Measurements from ENCODE around the gene OPN4.

OPN4 gene

DNA sequence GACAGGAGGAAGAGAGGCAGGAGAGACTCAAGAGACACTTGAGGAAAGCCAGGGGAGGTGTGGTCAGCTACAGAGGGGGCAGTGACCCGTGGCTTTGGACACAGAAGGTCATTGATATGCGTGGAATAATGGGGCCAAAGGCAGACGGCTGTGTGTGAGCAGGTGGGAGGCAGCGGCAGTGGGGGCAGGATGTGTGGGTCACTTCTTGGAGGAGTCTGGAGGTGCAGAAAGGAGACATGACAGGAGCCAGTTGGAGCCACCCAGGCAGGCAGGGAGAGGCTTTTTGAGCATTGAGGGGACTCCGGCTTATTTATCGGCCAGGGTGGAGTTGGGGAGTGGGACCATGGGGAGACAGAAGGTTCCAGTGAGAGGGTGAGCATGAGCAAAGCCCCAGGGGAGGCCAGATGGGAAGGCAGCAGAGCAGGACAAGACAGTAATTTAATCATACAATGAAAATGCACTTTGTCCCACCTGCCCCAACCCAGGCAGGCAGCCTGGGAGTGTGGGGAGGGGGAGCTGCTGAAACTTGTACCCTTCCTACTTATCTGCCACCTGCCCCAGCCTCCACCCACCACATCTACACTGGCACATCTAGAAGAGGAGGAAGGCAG is 19.0 kb downstream of the OPN4 start:
- Histone ChIP-seq H3K9ac (ENCODE audit: low read depth, low read length) (no peak overlapping the region), H3K36me3 (ENCODE audit: insufficient read depth, low read length) (no peaks in the 10 kb centered on the region), H3K4me1 (ENCODE audit: insufficient read depth, low read length) (peaks cover 29% of the 10 kb centered on the region; the same call in 1 of the 2 replicates), H3K9me3 (ENCODE audit: control insufficient read depth, insufficient read depth, low read length) (no peaks in the 10 kb centered on the region)

GRCh38 chr10:86673827-86674581 is 19.7 kb downstream of the OPN4 start:
- Histone ChIP-seq H3K4me1 (ENCODE audit: insufficient read depth, low read length) (peaks cover 27% of the 10 kb centered on the region; the same call in 1 of the 2 replicates), H3K9me3 (ENCODE audit: control insufficient read depth, insufficient read depth, low read length) (no peaks in the 10 kb centered on the region), H3K9ac (ENCODE audit: low read depth, low read length) (no peak overlapping the region), H3K36me3 (ENCODE audit: insufficient read depth, low read length) (no peaks in the 10 kb centered on the region)

- H3K9ac ChIP-seq (ENCODE audit: low read depth, low read length): no peak overlapping the region
- H3K9me3 ChIP-seq (ENCODE audit: control insufficient read depth, insufficient read depth, low read length): no peaks in the 10 kb centered on the region
- no peaks in the 10 kb centered on the region for H3K36me3 ChIP-seq (ENCODE audit: insufficient read depth, low read length)
- peaks cover 25% of the 10 kb centered on the region; the same call in 1 of the 2 replicates for H3K4me1 ChIP-seq (ENCODE audit: insufficient read depth, low read length)
Observed at GRCh38 chr10:86674912-86675311, 20.6 kb downstream of the OPN4 start.

DNA sequence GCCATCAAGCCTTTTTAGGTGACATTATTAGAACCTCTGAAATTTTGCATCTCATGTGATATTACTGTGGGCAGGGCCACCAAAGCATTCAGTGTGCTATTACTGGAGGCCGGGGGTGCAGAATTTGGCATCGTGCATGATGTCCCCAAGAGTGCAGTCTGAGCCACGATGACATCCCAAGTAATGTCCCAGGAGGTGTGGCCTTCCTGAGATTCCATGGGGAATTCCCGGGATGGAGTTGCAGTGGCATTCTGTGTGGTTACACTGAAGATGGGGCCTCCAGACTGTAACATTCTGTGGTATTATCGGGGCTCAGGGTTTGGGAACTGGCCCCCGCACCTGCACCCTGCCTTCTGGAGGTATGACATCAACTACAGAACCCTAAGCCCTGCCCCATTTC is 23.0 kb downstream of the OPN4 start:
- H3K9ac ChIP-seq (ENCODE audit: low read depth, low read length): no peak overlapping the region
- peaks cover 11% of the 10 kb centered on the region; the same call in 1 of the 2 replicates for H3K4me1 ChIP-seq (ENCODE audit: insufficient read depth, low read length)
- H3K36me3 ChIP-seq (ENCODE audit: insufficient read depth, low read length): no peaks in the 10 kb centered on the region
- no peaks in the 10 kb centered on the region for H3K9me3 ChIP-seq (ENCODE audit: control insufficient read depth, insufficient read depth, low read length)

DNA sequence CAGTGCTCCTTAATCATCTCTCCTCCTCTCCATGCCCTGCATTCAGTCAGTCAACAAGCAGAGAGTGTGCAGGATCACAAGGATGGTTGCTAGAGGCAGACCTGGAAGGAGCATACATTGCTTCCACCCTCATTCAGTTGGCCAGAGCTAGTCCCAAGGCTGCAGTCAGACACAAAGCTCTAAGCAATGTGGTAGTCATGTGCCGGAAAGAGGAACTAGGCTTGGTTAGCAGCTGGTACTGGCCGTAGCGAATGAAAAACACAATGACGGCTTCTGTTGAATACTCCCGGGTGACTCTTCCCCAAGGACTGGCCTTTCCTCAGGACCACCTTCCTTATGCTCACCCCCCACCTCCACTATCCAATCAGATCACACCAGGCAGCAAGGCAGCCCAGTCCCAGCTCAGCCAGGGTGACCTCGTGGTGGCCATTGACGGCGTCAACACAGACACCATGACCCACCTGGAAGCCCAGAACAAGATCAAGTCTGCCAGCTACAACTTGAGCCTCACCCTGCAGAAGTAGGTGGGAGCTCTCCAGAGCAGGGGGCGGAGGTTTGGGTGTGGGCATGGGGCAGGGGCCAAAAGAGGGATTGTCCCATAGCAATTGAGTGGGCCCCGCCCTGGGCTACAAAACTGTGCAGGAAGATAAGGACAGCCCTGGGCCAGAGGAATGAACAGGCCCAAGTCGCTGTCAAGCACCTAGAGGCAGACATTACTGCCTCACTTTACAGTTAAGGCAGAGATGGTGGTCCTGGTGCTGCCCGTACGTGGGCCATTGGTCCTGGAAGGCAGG is 24.8 kb downstream of the OPN4 start:
- no peaks in the 10 kb centered on the region for H3K36me3 ChIP-seq (ENCODE audit: insufficient read depth, low read length)
- no peaks in the 10 kb centered on the region; the same call in 1 of the 2 replicates for H3K4me1 ChIP-seq (ENCODE audit: insufficient read depth, low read length)

DNA sequence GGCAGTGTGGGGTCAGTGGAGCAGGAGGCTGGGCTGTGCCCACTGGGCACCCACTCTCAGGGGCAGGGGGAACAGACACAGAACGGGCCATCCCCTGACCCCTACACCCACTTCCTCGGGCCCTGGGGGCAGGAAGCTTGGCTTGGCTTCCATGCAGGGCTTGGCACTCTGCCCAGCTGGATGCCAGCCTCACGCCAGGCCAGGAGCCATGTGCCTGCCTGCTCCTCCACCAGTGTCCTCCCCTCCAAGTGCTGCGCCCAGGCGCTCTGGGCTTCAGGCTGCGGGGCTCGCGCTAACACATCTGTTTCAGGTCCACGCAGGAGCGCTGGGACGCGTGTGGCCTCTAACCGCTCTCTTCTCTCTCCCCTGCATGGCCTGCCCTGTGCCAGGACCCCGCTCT is 26.7 kb downstream of the OPN4 start:
- peaks cover 13% of the 10 kb centered on the region for H3K4me1 ChIP-seq (ENCODE audit: insufficient read depth, low read length)
- no peaks in the 10 kb centered on the region for H3K36me3 ChIP-seq (ENCODE audit: insufficient read depth, low read length)
- no peak overlapping the region for H3K9ac ChIP-seq (ENCODE audit: low read depth, low read length)
- no peaks in the 10 kb centered on the region for H3K9me3 ChIP-seq (ENCODE audit: control insufficient read depth, insufficient read depth, low read length)

More for the DNA sequence above, 24.8 kb downstream of the OPN4 start:
- Histone ChIP-seq H3K9me3 (ENCODE audit: control insufficient read depth, insufficient read depth, low read length) (no peaks in the 10 kb centered on the region), H3K9ac (ENCODE audit: low read depth, low read length) (no peak overlapping the region)

GRCh38 chr10:86681722-86682386 is 27.5 kb downstream of the OPN4 start:
- H3K4me1 ChIP-seq (ENCODE audit: insufficient read depth, low read length): peaks cover 13% of the 10 kb centered on the region
- no peaks in the 10 kb centered on the region for H3K36me3 ChIP-seq (ENCODE audit: insufficient read depth, low read length)
- no peak overlapping the region for H3K9ac ChIP-seq (ENCODE audit: low read depth, low read length)
- no peaks in the 10 kb centered on the region for H3K9me3 ChIP-seq (ENCODE audit: control insufficient read depth, insufficient read depth, low read length)

GRCh38 chr10:86682675-86683074 is 28.3 kb downstream of the OPN4 start:
- Histone ChIP-seq H3K36me3 (ENCODE audit: insufficient read depth, low read length) (no peaks in the 10 kb centered on the region), H3K4me1 (ENCODE audit: insufficient read depth, low read length) (peaks cover 17% of the 10 kb centered on the region), H3K9me3 (ENCODE audit: control insufficient read depth, insufficient read depth, low read length) (no peaks in the 10 kb centered on the region), H3K9ac (ENCODE audit: low read depth, low read length) (no peak overlapping the region)

DNA sequence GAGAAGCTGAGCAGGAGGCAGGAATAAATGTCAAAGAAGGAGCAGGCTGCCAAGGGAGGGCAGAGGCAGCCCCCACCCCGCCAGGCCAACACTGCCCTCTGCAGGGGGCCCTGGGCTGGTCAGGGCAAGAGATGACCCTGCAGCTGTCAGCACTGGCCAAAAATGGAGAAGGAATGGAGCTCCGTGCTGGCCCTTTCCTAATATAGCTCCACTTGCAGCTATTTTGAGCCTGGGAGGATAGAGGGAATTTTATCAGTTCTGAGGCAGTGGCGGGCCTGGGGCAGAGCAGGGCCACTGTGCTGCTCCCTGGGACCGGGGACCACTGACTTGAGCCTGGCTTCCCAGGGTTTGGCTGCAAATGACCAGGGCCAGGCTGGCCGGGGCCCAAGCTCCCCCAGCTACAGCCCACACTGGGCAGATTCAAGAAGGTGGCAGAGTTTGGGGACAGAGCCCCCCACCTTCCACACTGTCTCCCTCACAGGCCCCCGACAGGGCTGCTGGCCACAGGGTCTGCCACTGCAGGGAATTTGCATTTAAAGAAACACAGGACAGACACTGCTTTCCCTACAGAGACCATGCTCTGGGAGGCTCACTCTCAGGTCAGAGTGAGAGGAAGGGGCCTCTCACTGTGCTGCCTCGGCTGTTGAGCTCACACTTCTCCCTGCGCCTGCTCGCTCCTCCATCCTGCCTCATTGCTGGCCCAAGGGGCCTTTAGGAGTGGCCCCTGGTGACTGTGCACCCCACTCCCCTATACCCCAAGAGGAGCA is 30.2 kb downstream of the OPN4 start:
- no peaks in the 10 kb centered on the region for H3K9me3 ChIP-seq (ENCODE audit: control insufficient read depth, insufficient read depth, low read length)
- H3K36me3 ChIP-seq (ENCODE audit: insufficient read depth, low read length): no peaks in the 10 kb centered on the region
- peaks cover 28% of the 10 kb centered on the region for H3K4me1 ChIP-seq (ENCODE audit: insufficient read depth, low read length)
- no peak overlapping the region for H3K9ac ChIP-seq (ENCODE audit: low read depth, low read length)

DNA sequence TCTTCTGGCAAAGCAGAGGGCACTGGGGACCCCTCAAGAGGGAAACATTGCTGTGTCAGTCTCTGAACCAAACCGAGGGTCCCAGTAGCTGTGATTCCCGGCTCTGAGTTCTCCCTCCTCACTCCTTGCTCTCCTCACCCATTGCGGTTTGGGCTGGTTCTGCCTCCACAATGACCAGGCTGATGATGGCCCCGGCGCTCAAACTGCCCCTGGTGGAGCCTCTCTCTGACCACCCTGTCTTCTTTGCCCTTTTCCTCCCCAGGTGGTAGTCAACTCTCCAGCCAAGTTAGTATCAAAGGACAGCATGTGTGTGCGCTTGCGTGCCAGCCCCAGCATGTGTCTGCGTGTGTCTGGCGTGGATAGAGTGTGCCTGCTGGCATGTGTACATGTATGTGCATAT is 31.1 kb downstream of the OPN4 start:
- no peak overlapping the region for H3K9ac ChIP-seq (ENCODE audit: low read depth, low read length)

DNA sequence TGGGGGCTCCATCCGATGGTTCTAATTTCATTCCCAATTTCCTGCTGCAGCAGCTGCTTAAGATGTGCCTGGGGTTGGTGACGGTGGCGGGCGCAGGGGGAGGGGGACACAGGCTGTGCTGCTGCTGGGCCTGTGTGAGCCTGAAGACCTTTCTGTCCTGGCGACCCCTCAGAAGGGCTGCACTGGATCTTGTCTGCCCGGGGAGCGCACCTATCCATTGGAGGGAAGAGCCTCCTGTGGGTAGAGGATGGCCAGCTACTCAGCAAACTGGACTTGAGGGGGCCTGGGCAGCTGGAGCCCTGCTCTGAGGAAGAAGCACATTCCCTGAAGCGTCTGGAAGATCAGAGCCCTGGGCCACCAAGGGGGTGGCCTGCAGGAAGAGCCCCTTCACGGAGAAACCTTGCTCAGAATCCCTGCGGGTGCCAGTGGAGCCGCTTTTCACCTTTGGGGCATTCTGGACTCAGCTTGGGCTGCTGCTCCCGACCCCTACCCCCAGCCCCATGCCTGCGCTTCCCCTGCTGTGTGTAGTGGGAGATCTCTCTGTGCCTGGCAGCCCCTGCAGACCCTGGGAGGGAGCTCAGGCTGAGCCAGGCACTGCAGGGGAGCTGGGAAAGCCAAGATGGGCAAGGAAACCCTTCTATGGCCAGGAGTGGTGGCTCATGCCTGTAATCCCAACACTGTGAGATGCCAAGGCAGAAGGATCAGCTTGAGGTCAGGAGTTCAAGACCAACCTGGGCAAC is 31.7 kb downstream of the OPN4 start:
- Histone ChIP-seq H3K4me1 (ENCODE audit: insufficient read depth, low read length) (peaks cover 28% of the 10 kb centered on the region), H3K9me3 (ENCODE audit: control insufficient read depth, insufficient read depth, low read length) (no peaks in the 10 kb centered on the region), H3K9ac (ENCODE audit: low read depth, low read length) (no peak overlapping the region), H3K36me3 (ENCODE audit: insufficient read depth, low read length) (no peaks in the 10 kb centered on the region)

More for the DNA sequence above, 31.1 kb downstream of the OPN4 start:
- Histone ChIP-seq H3K36me3 (ENCODE audit: insufficient read depth, low read length) (no peaks in the 10 kb centered on the region), H3K9me3 (ENCODE audit: control insufficient read depth, insufficient read depth, low read length) (no peaks in the 10 kb centered on the region), H3K4me1 (ENCODE audit: insufficient read depth, low read length) (peaks cover 28% of the 10 kb centered on the region)

- H3K36me3 ChIP-seq (ENCODE audit: insufficient read depth, low read length): no peaks in the 10 kb centered on the region
Observed at GRCh38 chr10:86686972-86687371, 32.6 kb downstream of the OPN4 start.

GRCh38 chr10:86687750-86688149 is 33.4 kb downstream of the OPN4 start:
- H3K9ac ChIP-seq (ENCODE audit: low read depth, low read length): no peak overlapping the region
- H3K9me3 ChIP-seq (ENCODE audit: control insufficient read depth, insufficient read depth, low read length): no peaks in the 10 kb centered on the region
- peaks cover 28% of the 10 kb centered on the region for H3K4me1 ChIP-seq (ENCODE audit: insufficient read depth, low read length)
- H3K36me3 ChIP-seq (ENCODE audit: insufficient read depth, low read length): no peaks in the 10 kb centered on the region

More at GRCh38 chr10:86686972-86687371, 32.6 kb downstream of the OPN4 start:
- peaks cover 28% of the 10 kb centered on the region for H3K4me1 ChIP-seq (ENCODE audit: insufficient read depth, low read length)
- no peak overlapping the region for H3K9ac ChIP-seq (ENCODE audit: low read depth, low read length)
- H3K9me3 ChIP-seq (ENCODE audit: control insufficient read depth, insufficient read depth, low read length): no peaks in the 10 kb centered on the region
